AG10803 (cell line): ENCODE data around the gene DPP6.

Source experiments
- DNase-seq: peaks from one replicate; pipeline ENCODE4 v3.0.0; 2010; ENCODE audit warnings: low read depth
- H3K4me3 ChIP-seq: 2 replicates; pipeline ENCODE4 v1.5.1; 2011; ENCODE audit warnings: mild to moderate bottlenecking, low read length, control low read depth
- CTCF ChIP-seq: conservative IDR thresholded peaks from 2 replicates; pipeline ENCODE4 v1.5.1; 2011; ENCODE audit warnings: mild to moderate bottlenecking, low read length, control low read depth, inconsistent platforms

The DPP6 gene

GRCh38 chr7:154777908-154778307 is 725.7 kb downstream of the DPP6 start:
- no peak overlapping the region for H3K4me3 ChIP-seq
- TF ChIP-seq CTCF, result no peak
- no peak for DNase-seq

- no peak overlapping the region for H3K4me3 ChIP-seq
- DNase-seq, result no peak
- no peak for TF ChIP-seq CTCF
These were observed 729.4 kb downstream of the DPP6 start for GRCh38 chr7:154781369-154782303.

GRCh38 chr7:154783281-154783909 is 731.2 kb downstream of the DPP6 start:
- no peak for TF ChIP-seq CTCF
- DNase-seq, result no peak
- no peak overlapping the region for H3K4me3 ChIP-seq

GRCh38 chr7:154785898-154786297 is 733.7 kb downstream of the DPP6 start:
- H3K4me3 ChIP-seq, result no peak overlapping the region
- DNase-seq, result no peak
- no peak for TF ChIP-seq CTCF

- no peak overlapping the region for H3K4me3 ChIP-seq
- DNase-seq, result no peak
- TF ChIP-seq CTCF, result no peak
These were observed 737.2 kb downstream of the DPP6 start for GRCh38 chr7:154789404-154789803.

- no peak for TF ChIP-seq CTCF
- H3K4me3 ChIP-seq, result no peak overlapping the region
- no peak for DNase-seq
These were observed 739.4 kb downstream of the DPP6 start for GRCh38 chr7:154791611-154792010.
